A549 (cell line): ENCODE results near the gene OPA3.

Source experiments
- CTCF ChIP-seq: fragments of >200 bp; sonication (Bioruptor Twin); formaldehyde crosslinking; IDR thresholded peaks from 3 replicates; pipeline ENCODE4 v1.5.1; 2016
- MAX ChIP-seq: IDR thresholded peaks from 2 replicates; pipeline ENCODE4 v1.6.1; 2012

DNA sequence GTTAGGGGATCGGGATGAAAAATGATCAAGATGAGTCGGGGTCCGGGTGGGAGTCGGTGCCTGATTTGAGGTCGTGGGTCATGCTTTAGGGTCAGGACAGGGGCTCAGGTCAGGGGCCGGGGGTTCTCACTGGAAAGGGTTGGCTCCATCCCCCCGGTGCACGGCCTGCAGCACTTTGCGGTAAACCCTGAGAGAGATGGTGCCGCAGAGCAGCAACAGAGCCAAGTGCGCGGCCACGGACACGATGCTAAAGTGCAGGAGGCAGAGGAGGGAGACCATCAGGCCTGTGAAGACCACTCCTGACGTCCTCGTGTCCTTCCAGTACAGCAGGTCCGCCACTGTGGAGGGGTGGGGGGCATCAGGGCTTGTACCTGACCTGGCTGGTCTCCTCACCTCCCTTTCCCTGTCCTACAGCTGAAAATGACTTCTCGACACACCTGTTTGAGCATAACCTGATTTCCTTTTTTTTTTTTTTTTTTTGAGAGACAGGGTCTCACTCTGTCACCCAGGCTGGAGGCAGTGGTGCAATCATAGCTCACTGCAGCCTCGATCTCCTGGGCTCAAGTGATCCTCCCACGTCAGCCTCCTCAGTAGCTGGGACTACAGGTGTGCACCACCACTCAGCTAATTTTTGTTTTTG lies 95.3 kb downstream of the OPA3 start:
- TF ChIP-seq CTCF = no peak
- TF ChIP-seq MAX = no peak
